ENCODE data around the gene TSGA10IP. TPM values are rescaled to one million over a fixed set of nuclear protein-coding genes. Genes with fewer than 3 reads are reported as not detected.

The TSGA10IP gene
- total and polyA plus RNA-seq, 7 experiments from 2014 or later, result 0.64 TPM; not detected in 6

GRCh38 chr11:65932558-65932919, 12.7 kb upstream of the TSGA10IP start:
- Mint-ChIP-seq H3K36me3 (peaks cover 0 to 1% (median 0%) of the 10 kb centered on the region in 5 donors), H3K4me3 (no peak overlapping the region), H3K4me1 (peaks cover 21 to 34% (median 24%) of the 10 kb centered on the region in 7 donors), H3K27ac (peak overlapping the region in 2 of 9 donors; percentile 10 to 61), H3K27me3 (peaks cover 0 to 4% (median 0%) of the 10 kb centered on the region in 5 donors), H3K9me3 (no peaks in the 10 kb centered on the region)
- Histone ChIP-seq H3K9me3 (ENCODE audit: control insufficient read depth in 2 of 3, low read length in 3 of 3) (no peaks in the 10 kb centered on the region), H3K4me1 (ENCODE audit: control insufficient read depth in 2 of 2, insufficient read depth in 2 of 2, low read length in 2 of 2) (peaks cover 15 to 23% of the 10 kb centered on the region in 2 donors), H3K4me3 (ENCODE audit: low read length) (no peak overlapping the region), H3K27me3 (ENCODE audit: control insufficient read depth in 2 of 2, insufficient read depth in 2 of 2, low read length in 2 of 2) (no peaks in the 10 kb centered on the region), H3K36me3 (ENCODE audit: control insufficient read depth in 2 of 3, insufficient read depth in 3 of 3, low read length in 3 of 3) (no peaks in the 10 kb centered on the region), H3K27ac (ENCODE audit: low read depth, low read length) (no peak overlapping the region)
- intact Hi-C loops (cut with micrococcal nuclease), result no loop called here
- DNase-seq, result no peak
- ChIA-PET POLR2A (interaction anchor here (0.8 to 2.9 kb wide), 6 partner anchors 10 to 73 kb away, joined by 3 to 15 read pairs (median 6); partner anchors contain the start of genes CCDC85B, FIBP and MUS81), CTCF (interaction anchor here (0.5 to 1.8 kb wide), 2 partner anchors 48 to 139 kb away, joined by 3 to 6 read pairs; no protein-coding TSS in a partner anchor)
- ATAC-seq, result no peak

GRCh38 chr11:65934014-65934413, 11.3 kb upstream of the TSGA10IP start:
- peaks cover 0 to 1% (median 0%) of the 10 kb centered on the region in 5 donors for H3K36me3 Mint-ChIP-seq
- H3K27me3 ChIP-seq (ENCODE audit: control insufficient read depth in 2 of 2, insufficient read depth in 2 of 2, low read length in 2 of 2), result no peaks in the 10 kb centered on the region
- H3K27me3 Mint-ChIP-seq, result peaks cover 0 to 12% (median 0%) of the 10 kb centered on the region in 5 donors
- H3K36me3 ChIP-seq (ENCODE audit: control insufficient read depth in 2 of 3, insufficient read depth in 3 of 3, low read length in 3 of 3), result no peaks in the 10 kb centered on the region
- ChIA-PET CTCF (interaction anchor here (1.6 kb wide), 1 partner anchor 43 kb away, joined by 3 read pairs; the partner anchor contains the start of gene CCDC85B), POLR2A (interaction anchor here (0.6 to 2.9 kb wide), 2 partner anchors 45 to 227 kb away, joined by 3 to 15 read pairs; partner anchors contain the start of genes CCDC85B and FIBP)
- H3K4me3 Mint-ChIP-seq, result no peak overlapping the region
- intact Hi-C loops (cut with micrococcal nuclease), result no loop called here
- no peak overlapping the region for H3K27ac ChIP-seq (ENCODE audit: low read depth, low read length)
- H3K4me3 ChIP-seq (ENCODE audit: low read length), result no peak overlapping the region
- no peak for ATAC-seq
- DNase-seq, result no peak
- peaks cover 6 to 19% (median 10%) of the 10 kb centered on the region in 7 donors for H3K4me1 Mint-ChIP-seq
- no peaks in the 10 kb centered on the region for H3K9me3 Mint-ChIP-seq
- H3K27ac Mint-ChIP-seq, result no peak overlapping the region
- no peaks in the 10 kb centered on the region for H3K9me3 ChIP-seq (ENCODE audit: control insufficient read depth in 2 of 3, low read length in 3 of 3)
- peaks cover 0 to 10% of the 10 kb centered on the region in 2 donors for H3K4me1 ChIP-seq (ENCODE audit: control insufficient read depth in 2 of 2, insufficient read depth in 2 of 2, low read length in 2 of 2)

- H3K4me1 Mint-ChIP-seq, result peaks cover 0 to 10% (median 0%) of the 10 kb centered on the region in 7 donors
- no peaks in the 10 kb centered on the region for H3K36me3 Mint-ChIP-seq
- Histone ChIP-seq H3K27me3 (ENCODE audit: control insufficient read depth in 2 of 2, insufficient read depth in 2 of 2, low read length in 2 of 2) (no peaks in the 10 kb centered on the region), H3K9me3 (ENCODE audit: control insufficient read depth in 2 of 3, low read length in 3 of 3) (no peaks in the 10 kb centered on the region), H3K4me3 (ENCODE audit: low read length) (no peak overlapping the region), H3K4me1 (ENCODE audit: control insufficient read depth in 2 of 2, insufficient read depth in 2 of 2, low read length in 2 of 2) (peaks cover 0 to under 1% of the 10 kb centered on the region in 2 donors), H3K36me3 (ENCODE audit: control insufficient read depth in 2 of 3, insufficient read depth in 3 of 3, low read length in 3 of 3) (no peaks in the 10 kb centered on the region), H3K27ac (ENCODE audit: low read depth, low read length) (no peak overlapping the region)
- ChIA-PET CTCF (no interaction called here), POLR2A (interaction anchor here (0.6 kb wide), 1 partner anchor 18 kb away, joined by 3 read pairs; no protein-coding TSS in a partner anchor)
- no peaks in the 10 kb centered on the region for H3K9me3 Mint-ChIP-seq
- no peak overlapping the region for H3K4me3 Mint-ChIP-seq
- H3K27ac Mint-ChIP-seq, result no peak overlapping the region
- ATAC-seq, result no peak
- intact Hi-C loops (cut with micrococcal nuclease), result no loop called here
- peaks cover 0 to 16% (median 0%) of the 10 kb centered on the region in 5 donors for H3K27me3 Mint-ChIP-seq
- DNase-seq, result no peak
Measured at GRCh38 chr11:65937766-65938165, 7.5 kb upstream of the TSGA10IP start.

- Mint-ChIP-seq H3K36me3 (no peaks in the 10 kb centered on the region), H3K27me3 (peaks cover 0 to 16% (median 0%) of the 10 kb centered on the region in 5 donors), H3K4me1 (peaks cover 0 to 8% (median 0%) of the 10 kb centered on the region in 7 donors), H3K4me3 (no peak overlapping the region), H3K9me3 (peaks cover 0 to 2% (median 0%) of the 10 kb centered on the region in 11 donors), H3K27ac (no peak overlapping the region)
- ChIA-PET CTCF (interaction anchor here (0.7 to 1.0 kb wide), 3 partner anchors 23 to 538 kb away, joined by 3 to 4 read pairs (median 3); partner anchors contain the start of genes C11orf68 and DPP3), POLR2A (no interaction called here)
- Histone ChIP-seq H3K4me1 (ENCODE audit: control insufficient read depth in 2 of 2, insufficient read depth in 2 of 2, low read length in 2 of 2) (no peaks in the 10 kb centered on the region), H3K4me3 (ENCODE audit: low read length) (no peak overlapping the region), H3K27ac (ENCODE audit: low read depth, low read length) (no peak overlapping the region), H3K9me3 (ENCODE audit: control insufficient read depth in 2 of 3, low read length in 3 of 3) (no peaks in the 10 kb centered on the region), H3K27me3 (ENCODE audit: control insufficient read depth in 2 of 2, insufficient read depth in 2 of 2, low read length in 2 of 2) (no peaks in the 10 kb centered on the region), H3K36me3 (ENCODE audit: control insufficient read depth in 2 of 3, insufficient read depth in 3 of 3, low read length in 3 of 3) (no peaks in the 10 kb centered on the region)
- ATAC-seq (peak; percentile 10), DNase-seq (no peak)
- intact Hi-C loops (cut with micrococcal nuclease), result no loop called here
Measured at GRCh38 chr11:65941720-65942310, 3.5 kb upstream of the TSGA10IP start.

- Histone ChIP-seq H3K27ac (ENCODE audit: low read depth, low read length) (no peak overlapping the region), H3K4me1 (ENCODE audit: control insufficient read depth in 2 of 2, insufficient read depth in 2 of 2, low read length in 2 of 2) (no peaks in the 10 kb centered on the region), H3K36me3 (ENCODE audit: control insufficient read depth in 2 of 3, insufficient read depth in 3 of 3, low read length in 3 of 3) (no peaks in the 10 kb centered on the region), H3K9me3 (ENCODE audit: control insufficient read depth in 2 of 3, low read length in 3 of 3) (no peaks in the 10 kb centered on the region), H3K4me3 (ENCODE audit: low read length) (no peak overlapping the region), H3K27me3 (ENCODE audit: control insufficient read depth in 2 of 2, insufficient read depth in 2 of 2, low read length in 2 of 2) (no peaks in the 10 kb centered on the region)
- ChIA-PET CTCF (interaction anchor here (0.7 to 1.0 kb wide), 4 partner anchors 16 to 537 kb away, joined by 3 to 4 read pairs (median 3); partner anchors contain the start of genes C11orf68 and DPP3), POLR2A (no interaction called here)
- Mint-ChIP-seq H3K4me1 (peaks cover 0 to 8% (median 0%) of the 10 kb centered on the region in 7 donors), H3K36me3 (no peaks in the 10 kb centered on the region), H3K4me3 (no peak overlapping the region), H3K27me3 (peaks cover 0 to 13% (median 0%) of the 10 kb centered on the region in 5 donors), H3K27ac (peak overlapping the region in 2 of 9 donors; percentile 20 to 26), H3K9me3 (peaks cover 0 to 2% (median 0%) of the 10 kb centered on the region in 11 donors)
- no peak for ATAC-seq
- no peak for DNase-seq
- intact Hi-C loops (cut with micrococcal nuclease), result no loop called here
Measured at GRCh38 chr11:65942531-65942930, 2.7 kb upstream of the TSGA10IP start.

GRCh38 chr11:65944191-65944590, 1.1 kb upstream of the TSGA10IP start:
- H3K27me3 Mint-ChIP-seq, result peaks cover 0 to 11% (median 0%) of the 10 kb centered on the region in 5 donors
- no peak overlapping the region for H3K27ac ChIP-seq (ENCODE audit: low read depth, low read length)
- H3K36me3 ChIP-seq (ENCODE audit: control insufficient read depth in 2 of 3, insufficient read depth in 3 of 3, low read length in 3 of 3), result no peaks in the 10 kb centered on the region
- intact Hi-C loops (cut with micrococcal nuclease), result no loop called here
- no peaks in the 10 kb centered on the region for H3K4me1 ChIP-seq (ENCODE audit: control insufficient read depth in 2 of 2, insufficient read depth in 2 of 2, low read length in 2 of 2)
- H3K9me3 Mint-ChIP-seq, result peaks cover 0 to 2% (median 0%) of the 10 kb centered on the region in 11 donors
- H3K4me3 ChIP-seq (ENCODE audit: low read length), result no peak overlapping the region
- no peak overlapping the region for H3K27ac Mint-ChIP-seq
- H3K36me3 Mint-ChIP-seq, result no peaks in the 10 kb centered on the region
- H3K27me3 ChIP-seq (ENCODE audit: control insufficient read depth in 2 of 2, insufficient read depth in 2 of 2, low read length in 2 of 2), result no peaks in the 10 kb centered on the region
- CTCF ChIA-PET, result no interaction called here
- no peaks in the 10 kb centered on the region for H3K9me3 ChIP-seq (ENCODE audit: control insufficient read depth in 2 of 3, low read length in 3 of 3)
- H3K4me1 Mint-ChIP-seq, result peaks cover 0 to 8% (median 0%) of the 10 kb centered on the region in 7 donors
- DNase-seq, result no peak
- ATAC-seq, result no peak
- POLR2A ChIA-PET, result interaction anchor here (0.7 to 1.2 kb wide), 3 partner anchors 13 to 397 kb away, joined by 3 to 4 read pairs (median 3); no protein-coding TSS in a partner anchor
- H3K4me3 Mint-ChIP-seq, result no peak overlapping the region

Data from naive thymus-derived CD4-positive, alpha-beta T cell (primary cell).